ENCODE data around the gene SNRPA1. TPM values are rescaled to one million over a fixed set of nuclear protein-coding genes. Genes with fewer than 3 reads are reported as not detected.

SNRPA1 gene
- 18.5 and 24.3 TPM in 2 replicates for total RNA-seq

DNA sequence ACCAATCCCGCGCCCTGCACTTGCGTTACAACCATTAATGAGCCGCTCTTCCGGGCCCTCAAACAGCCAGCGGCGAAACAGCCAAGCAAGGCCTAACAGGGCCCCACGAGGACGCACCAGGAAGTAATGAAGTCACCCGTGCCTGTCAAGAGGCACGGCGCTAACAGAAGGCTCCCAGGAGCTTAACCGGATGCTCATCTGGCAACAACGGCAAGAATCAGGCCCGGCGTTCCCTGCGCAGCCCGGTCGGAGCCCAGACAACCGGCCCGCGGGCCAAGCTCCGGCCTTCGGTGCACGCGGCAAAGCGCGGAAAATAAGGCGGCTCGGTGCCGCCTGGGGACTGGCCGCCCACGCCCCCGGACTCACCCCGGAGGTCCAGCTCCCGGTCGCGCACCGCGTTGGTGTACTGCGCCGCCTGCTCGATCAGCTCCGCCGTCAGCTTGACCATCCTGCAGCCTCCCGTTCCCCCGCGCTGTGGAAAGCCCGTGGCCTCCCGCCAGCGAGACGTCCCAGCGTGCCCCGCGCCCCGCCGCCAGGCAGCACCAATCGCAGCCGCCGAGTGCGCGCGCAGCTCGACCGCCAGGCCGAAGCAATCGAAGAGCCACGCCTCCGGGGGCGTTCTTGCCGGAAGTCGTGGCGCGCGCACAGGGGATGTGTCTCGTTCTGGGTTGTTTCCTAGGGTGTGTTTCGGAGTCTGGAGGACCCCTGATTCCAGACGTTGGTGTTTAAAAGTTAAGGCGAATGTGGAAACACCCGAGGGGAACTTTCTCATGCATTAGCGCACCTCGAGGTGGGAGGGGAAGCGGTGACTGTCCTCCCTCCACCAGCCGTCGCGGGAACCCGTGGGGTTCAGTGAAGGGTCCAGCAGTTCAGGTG, at the start of gene SNRPA1:
SNRPA1 (minus strand) TSS at position 518 of the 876 bp plus-strand sequence; CDS start at position 448, 70 bp downstream.

GRCh38 chr15:101277038-101277822, 17.8 kb downstream of the SNRPA1 start, which contains the start of gene SELENOS:
TSS of gene SELENOS (minus strand) at chr15:101277485. CDS start at chr15:101277417, 68 bp downstream.

GRCh38 chr15:101251830-101252820, 42.9 kb downstream of the SNRPA1 start, which contains the start of gene CHSY1:
TSS of gene CHSY1 (minus strand) at chr15:101252048. CDS start at chr15:101251456, 592 bp downstream.

Other genes starting within 250 kb of the SNRPA1 start
- gene CHSY1, start 43.2 kb downstream of the SNRPA1 start, total RNA-seq = 57.4 and 70.0 TPM in 2 replicates
- 72.2 and 80.6 TPM in 2 replicates for gene SELENOS, start 17.8 kb downstream of the SNRPA1 start, total RNA-seq
- 0.13 and 0.43 TPM in 2 replicates for gene PCSK6, start 194.5 kb upstream of the SNRPA1 start, total RNA-seq

Data from articular chondrocyte of knee joint (primary cell).